Activated naive CD4-positive, alpha-beta T cell treated with anti-CD3 and anti-CD28 coated beads, Interleukin-2, amount 50 U/mL, for 72 hours (primary cell): ENCODE data around the gene PLCB4. TPM values are rescaled to one million over a fixed set of nuclear protein-coding genes. Genes with fewer than 3 reads are reported as not detected.

Experiments used
- ATAC-seq, 2 donors: fragments of 150-1000 bp; cut with Tn5 transposase; 2 replicates each; pipeline ENCODE4 v1.10.0; 2021; ENCODE audit warnings: mild to moderate bottlenecking in 2 of 2, moderate library complexity in 2 of 2
- DNase-seq, 2 donors: peaks; one replicate each; pipeline ENCODE4 v3.0.0; 2021 to 2022; ENCODE audit warnings: low spot score in 2 of 2
- H3K27ac Mint-ChIP-seq, 2 donors: one replicate each; pipeline ENCODE4 v1.8.0; 2022; ENCODE audit warnings: mild to moderate bottlenecking in 2 of 2, mixed read lengths in 2 of 2
- H3K36me3 Mint-ChIP-seq, 2 donors: one replicate each; pipeline ENCODE4 v1.8.0; 2022; ENCODE audit warnings: mixed read lengths in 2 of 2
- H3K9me3 Mint-ChIP-seq, 2 donors: one replicate each; pipeline ENCODE4 v1.8.0; 2022; ENCODE audit warnings: mixed read lengths in 2 of 2
- total RNA-seq, 2 donors: library from RNA; stranded (reverse); gene quantifications; one replicate each; pipeline ENCODE4 v1.2.3, GENCODE V29; 2022

PLCB4 gene
- total RNA-seq, 2 donors from 2014 or later = not detected

- DNase-seq (no peak), ATAC-seq (no peak)
- no peaks in the 10 kb centered on the region for H3K36me3 Mint-ChIP-seq
- no peak overlapping the region for H3K27ac Mint-ChIP-seq
- peaks cover 0 to 3% of the 10 kb centered on the region in 2 donors for H3K9me3 Mint-ChIP-seq
These were observed 96.4 kb downstream of the PLCB4 start for GRCh38 chr20:9165261-9165660.

GRCh38 chr20:9166153-9166780 lies 97.4 kb downstream of the PLCB4 start:
- Mint-ChIP-seq H3K27ac (no peak overlapping the region), H3K36me3 (no peaks in the 10 kb centered on the region), H3K9me3 (peaks cover 0 to 3% of the 10 kb centered on the region in 2 donors)
- no peak for ATAC-seq
- DNase-seq = no peak

DNA sequence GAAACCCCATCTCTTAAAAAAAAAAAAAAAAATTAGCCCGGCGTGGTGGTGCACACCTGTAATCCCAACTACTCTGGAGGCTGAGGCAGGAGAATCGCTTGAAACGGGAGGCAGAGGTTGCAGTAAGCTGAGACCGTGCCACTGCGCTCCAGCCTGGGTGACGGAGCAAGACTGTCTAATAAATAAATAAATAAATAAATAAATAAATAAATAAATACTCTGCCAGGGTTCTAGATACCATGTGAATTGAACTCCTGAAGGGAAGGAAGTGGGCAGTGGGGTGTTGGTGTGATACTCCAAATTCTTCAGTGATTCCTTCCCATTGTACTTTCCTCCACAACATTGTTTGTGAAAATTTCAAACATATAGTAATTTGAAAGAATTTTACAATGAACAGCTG lies 100.5 kb downstream of the PLCB4 start:
- ATAC-seq (no peak), DNase-seq (no peak)
- Mint-ChIP-seq H3K9me3 (peaks cover 0 to 7% of the 10 kb centered on the region in 2 donors), H3K36me3 (no peaks in the 10 kb centered on the region), H3K27ac (no peak overlapping the region)

DNA sequence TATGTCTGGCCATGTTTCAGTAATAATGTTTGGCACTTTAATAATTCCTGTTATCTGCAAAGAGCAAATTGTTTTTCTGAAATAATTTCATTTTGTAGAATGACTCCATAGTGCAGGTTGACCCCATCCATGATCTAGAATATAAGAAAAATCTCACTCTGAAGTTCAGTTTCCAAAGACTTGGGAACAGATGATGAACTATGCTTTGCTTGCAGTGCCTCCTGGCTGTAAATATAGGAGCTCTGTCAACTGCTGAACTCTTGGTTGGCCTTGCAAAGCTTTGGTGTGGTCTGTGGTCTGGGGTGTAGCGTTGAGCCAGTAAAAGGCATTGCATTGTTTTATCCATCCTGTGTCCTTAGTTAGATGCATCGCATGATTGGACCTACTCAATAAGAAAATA lies 104.0 kb downstream of the PLCB4 start:
- ATAC-seq (no peak), DNase-seq (no peak)
- Mint-ChIP-seq H3K27ac (no peak overlapping the region), H3K9me3 (peaks cover 0 to 17% of the 10 kb centered on the region in 2 donors), H3K36me3 (no peaks in the 10 kb centered on the region)

- ATAC-seq = no peak
- Mint-ChIP-seq H3K9me3 (peaks cover 5 to 18% of the 10 kb centered on the region in 2 donors), H3K36me3 (no peaks in the 10 kb centered on the region), H3K27ac (no peak overlapping the region)
- no peak for DNase-seq
These were observed 108.4 kb downstream of the PLCB4 start for GRCh38 chr20:9177278-9177677.

DNA sequence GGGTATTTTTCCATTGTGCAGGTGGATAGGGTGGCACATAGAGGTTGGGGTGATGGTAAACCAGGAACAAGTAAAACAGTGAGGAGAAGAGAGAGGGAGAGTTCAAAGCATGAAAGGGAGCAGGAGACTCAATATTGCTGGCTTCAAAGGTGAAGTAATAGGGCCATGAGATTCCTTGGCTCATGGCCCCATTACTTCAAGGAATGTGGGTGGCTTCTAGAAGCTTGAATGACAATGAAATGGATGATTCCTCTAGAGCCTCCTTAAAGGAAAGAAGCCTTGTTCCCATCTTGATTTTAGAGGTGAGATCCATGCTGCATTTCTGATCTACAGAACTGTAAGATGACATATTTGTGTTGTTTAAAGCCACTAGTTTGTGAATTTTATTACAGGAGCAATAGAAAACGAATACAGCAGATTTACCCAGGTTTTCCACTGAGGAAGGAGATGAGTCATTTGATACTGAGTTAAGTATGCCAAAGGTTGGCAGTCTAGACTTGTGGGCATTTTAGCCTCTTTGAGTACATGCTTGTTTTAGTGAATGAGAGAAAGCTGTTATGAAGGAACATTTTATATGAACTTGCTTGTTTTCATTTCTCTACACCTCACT lies 110.4 kb downstream of the PLCB4 start:
- ATAC-seq = no peak
- Mint-ChIP-seq H3K9me3 (peaks cover 5 to 15% of the 10 kb centered on the region in 2 donors), H3K36me3 (no peaks in the 10 kb centered on the region)

GRCh38 chr20:9179867-9180266 lies 111.0 kb downstream of the PLCB4 start:
- H3K27ac Mint-ChIP-seq = no peak overlapping the region
- ATAC-seq = no peak
- no peak for DNase-seq
- H3K9me3 Mint-ChIP-seq = peaks cover 5 to 15% of the 10 kb centered on the region in 2 donors
- H3K36me3 Mint-ChIP-seq = no peaks in the 10 kb centered on the region

More for the DNA sequence above, 110.4 kb downstream of the PLCB4 start:
- DNase-seq = no peak
- H3K27ac Mint-ChIP-seq = no peak overlapping the region

DNA sequence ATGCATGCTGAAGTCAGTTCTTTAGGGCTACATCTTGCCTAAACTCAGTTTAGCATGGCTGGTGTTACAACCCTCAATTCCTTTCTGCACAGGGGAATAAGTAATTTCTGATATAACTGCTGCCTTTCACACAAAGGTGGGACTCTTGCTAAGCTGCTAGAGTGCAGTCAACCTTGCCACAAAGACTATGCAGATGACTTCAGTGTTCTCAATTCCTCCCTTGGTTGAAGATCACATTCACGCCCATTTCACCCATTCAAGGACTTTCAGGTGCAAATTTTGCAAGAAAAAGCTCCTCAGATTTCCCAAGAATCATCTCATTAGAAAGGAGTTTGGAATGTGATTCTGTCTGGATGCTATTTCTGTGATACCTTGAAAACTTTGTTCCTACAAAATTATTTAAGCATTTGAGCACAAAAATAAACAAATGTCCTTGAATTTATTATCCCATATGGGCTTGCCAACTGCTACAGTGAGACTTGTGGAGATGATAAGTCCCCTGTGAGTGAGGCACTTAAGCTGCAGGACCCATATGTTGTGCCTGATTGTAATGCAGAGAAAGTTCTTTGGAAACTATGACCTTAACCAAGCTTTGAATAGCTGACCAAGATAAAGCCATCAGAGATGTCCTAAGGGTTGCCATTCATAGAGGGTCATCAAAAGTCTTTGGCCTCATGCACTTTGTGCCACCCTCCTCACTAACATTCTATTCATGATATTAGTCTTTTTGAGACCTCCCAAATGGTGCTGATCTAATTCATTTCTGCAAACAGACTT lies 111.8 kb downstream of the PLCB4 start:
- Mint-ChIP-seq H3K27ac (no peak overlapping the region), H3K9me3 (peaks cover 10 to 14% of the 10 kb centered on the region in 2 donors), H3K36me3 (no peaks in the 10 kb centered on the region)
- no peak for DNase-seq
- ATAC-seq = no peak

DNA sequence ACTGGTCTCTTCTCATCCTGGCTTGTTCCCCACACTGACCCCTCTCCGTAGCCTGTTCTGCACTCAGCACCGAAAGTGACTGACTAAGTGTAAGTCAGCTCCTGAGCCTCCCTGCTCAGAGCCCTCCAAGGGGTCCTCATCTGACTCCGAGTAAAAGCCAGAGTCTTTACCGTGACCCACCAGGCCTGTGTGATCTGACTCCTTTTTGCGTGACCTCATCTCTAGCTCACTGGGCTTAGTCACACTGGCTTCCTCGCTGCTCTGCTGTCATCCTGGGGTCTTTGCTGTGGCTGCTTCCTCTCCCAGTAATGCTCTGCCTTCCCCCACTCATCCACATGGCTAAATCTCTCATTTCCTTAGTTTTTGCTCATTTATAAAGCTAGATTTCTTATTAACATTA lies 116.6 kb downstream of the PLCB4 start:
- H3K36me3 Mint-ChIP-seq = no peaks in the 10 kb centered on the region
- no peak for ATAC-seq
- peaks cover 7% of the 10 kb centered on the region in 2 donors for H3K9me3 Mint-ChIP-seq
- DNase-seq = no peak
- no peak overlapping the region for H3K27ac Mint-ChIP-seq

- no peak overlapping the region for H3K27ac Mint-ChIP-seq
- ATAC-seq = no peak
- no peaks in the 10 kb centered on the region for H3K36me3 Mint-ChIP-seq
- peaks cover 7% of the 10 kb centered on the region in 2 donors for H3K9me3 Mint-ChIP-seq
- no peak for DNase-seq
These were observed 117.5 kb downstream of the PLCB4 start for GRCh38 chr20:9186396-9186795.

DNA sequence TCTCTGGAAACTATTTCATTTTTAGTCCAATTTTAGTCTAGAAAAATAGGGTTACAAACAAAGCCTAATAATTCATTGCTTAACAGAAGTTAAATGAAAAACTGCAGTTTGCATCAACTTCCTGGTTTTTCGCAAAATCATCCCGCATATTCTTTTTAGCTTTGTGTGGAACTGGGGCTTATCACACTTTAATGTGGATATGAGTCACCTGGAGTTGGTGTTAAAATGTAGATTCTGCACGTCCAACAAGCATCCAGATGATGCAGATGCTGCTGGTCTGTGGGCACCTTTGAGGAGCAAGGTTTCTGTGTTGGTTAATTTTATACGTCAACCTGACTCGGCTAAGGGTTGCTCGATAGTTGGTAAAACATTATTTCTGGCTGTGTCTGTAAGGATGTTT lies 126.1 kb downstream of the PLCB4 start:
- no peak overlapping the region for H3K27ac Mint-ChIP-seq
- peaks cover 6 to 16% of the 10 kb centered on the region in 2 donors for H3K9me3 Mint-ChIP-seq
- no peak for DNase-seq
- no peak for ATAC-seq
- no peaks in the 10 kb centered on the region for H3K36me3 Mint-ChIP-seq

- no peak for ATAC-seq
- no peaks in the 10 kb centered on the region for H3K36me3 Mint-ChIP-seq
- DNase-seq = no peak
- peaks cover 13 to 16% of the 10 kb centered on the region in 2 donors for H3K9me3 Mint-ChIP-seq
- no peak overlapping the region for H3K27ac Mint-ChIP-seq
These were observed 127.2 kb downstream of the PLCB4 start for GRCh38 chr20:9196110-9196509.

DNA sequence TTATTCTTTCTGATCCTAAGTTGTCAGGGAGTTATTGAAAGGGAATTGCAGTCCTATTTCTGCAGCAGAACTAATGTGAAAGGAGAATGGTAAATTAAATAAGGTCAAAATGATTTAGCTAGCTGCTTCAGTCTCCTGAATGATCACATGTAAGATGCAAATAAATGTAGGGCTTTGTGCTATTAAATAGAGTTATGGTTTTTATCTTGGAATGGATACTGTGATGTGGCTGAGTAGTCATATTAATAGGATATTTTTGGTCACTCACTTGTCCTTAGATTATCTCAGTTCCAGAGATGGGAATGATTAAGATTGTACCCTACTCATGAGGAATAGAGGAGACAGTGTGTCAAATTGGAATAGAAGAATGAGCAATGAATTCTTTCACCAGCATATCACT lies 129.6 kb downstream of the PLCB4 start:
- Mint-ChIP-seq H3K36me3 (no peaks in the 10 kb centered on the region), H3K9me3 (peaks cover 10 to 16% of the 10 kb centered on the region in 2 donors), H3K27ac (no peak overlapping the region)
- no peak for DNase-seq
- no peak for ATAC-seq

GRCh38 chr20:9200196-9200595 lies 131.3 kb downstream of the PLCB4 start:
- no peak for ATAC-seq
- DNase-seq = no peak
- Mint-ChIP-seq H3K27ac (no peak overlapping the region), H3K9me3 (peaks cover 10 to 15% of the 10 kb centered on the region in 2 donors), H3K36me3 (no peaks in the 10 kb centered on the region)

- no peak for DNase-seq
- Mint-ChIP-seq H3K27ac (no peak overlapping the region), H3K36me3 (no peaks in the 10 kb centered on the region), H3K9me3 (peaks cover 10% of the 10 kb centered on the region in 2 donors)
- ATAC-seq = no peak
These were observed 131.7 kb downstream of the PLCB4 start for GRCh38 chr20:9200620-9201019.

DNA sequence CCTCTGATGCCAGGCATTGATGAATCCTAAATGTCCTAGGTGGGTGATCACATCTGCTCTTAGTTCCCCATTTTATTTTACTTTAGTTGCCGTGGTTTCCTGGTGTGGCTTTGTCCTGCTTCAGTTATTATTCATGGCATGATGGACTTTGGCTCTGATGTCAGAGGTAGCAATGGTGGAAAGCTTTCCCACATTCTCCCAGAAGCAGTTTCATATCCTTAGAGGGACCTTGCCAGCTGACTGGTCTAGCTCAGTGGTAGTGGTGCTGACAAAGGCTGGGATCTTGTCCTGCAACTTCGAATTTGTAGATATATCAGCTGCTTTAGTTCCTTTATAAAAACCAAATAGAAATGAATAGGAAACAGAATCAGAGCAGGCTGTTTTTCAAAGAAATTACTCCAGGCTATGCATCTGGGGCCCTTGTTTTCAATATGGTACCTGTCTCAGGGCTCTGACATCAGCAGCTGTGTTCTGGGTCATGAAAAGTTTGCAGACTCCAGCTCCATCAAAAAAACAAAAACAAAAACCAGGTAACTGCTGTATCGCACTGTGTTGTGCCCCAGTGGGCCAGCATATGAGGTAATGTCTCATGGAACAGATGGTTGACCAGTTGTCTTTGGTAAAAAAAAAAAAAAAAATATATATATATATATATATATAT lies 133.7 kb downstream of the PLCB4 start:
- peaks cover 2 to 12% of the 10 kb centered on the region in 2 donors for H3K9me3 Mint-ChIP-seq
- no peak for DNase-seq
- no peaks in the 10 kb centered on the region for H3K36me3 Mint-ChIP-seq
- H3K27ac Mint-ChIP-seq = no peak overlapping the region
- ATAC-seq = no peak

DNA sequence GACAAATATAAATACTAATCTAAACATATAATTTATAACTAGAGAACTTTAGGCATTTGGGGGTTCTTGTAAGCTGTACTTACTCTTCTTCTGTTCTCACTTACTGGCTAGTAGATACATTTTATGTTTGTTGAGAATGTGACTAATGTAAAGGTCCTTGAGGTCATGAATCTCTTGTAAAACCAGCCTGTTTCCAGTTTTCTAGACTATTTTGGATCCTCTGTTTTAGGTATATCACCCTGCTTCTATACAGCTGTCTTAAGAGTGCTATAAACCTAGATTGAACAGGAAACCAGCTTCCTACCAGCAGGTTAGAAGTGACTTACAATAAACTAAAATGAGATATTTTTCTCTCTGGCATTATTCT lies 134.2 kb downstream of the PLCB4 start:
- no peak for DNase-seq
- no peak for ATAC-seq
- H3K36me3 Mint-ChIP-seq = no peaks in the 10 kb centered on the region

More for the DNA sequence above, 134.2 kb downstream of the PLCB4 start:
- Mint-ChIP-seq H3K9me3 (peaks cover 4 to 13% of the 10 kb centered on the region in 2 donors), H3K27ac (no peak overlapping the region)
